Measurements from ENCODE around the gene UNKL. TPM values are rescaled to one million over a fixed set of nuclear protein-coding genes. Genes with fewer than 3 reads are reported as not detected.

The UNKL gene
- total and polyA plus RNA-seq, 3 donors from 2014 or later = 23.7 to 49.9 (median 49.2) TPM

- Histone ChIP-seq H3K4me1 (peaks cover 12% of the 10 kb centered on the region), H3K27me3 (no peaks in the 10 kb centered on the region), H3K27ac (no peak overlapping the region), H3K4me3 (no peak overlapping the region), H3K36me3 (ENCODE audit: low read depth, missing control alignments) (no peaks in the 10 kb centered on the region), H3K9me3 (no peaks in the 10 kb centered on the region)
- TF ChIP-seq CTCF (IDR thresholded peaks at IDR 0.05) (no peak), POLR2A (IDR thresholded peaks at IDR 0.05) (no peak)
- WGBS, 2 donors = 60 to 81% methylated on average over 4 to 14 of the region's 14 CpGs
- no peak for DNase-seq
- intact Hi-C loops (cut with DNase I; ENCODE audit: low total_unique reads) = no loop called here
Measured at GRCh38 chr16:1430214-1430758, 15.8 kb upstream of the UNKL start.

DNA sequence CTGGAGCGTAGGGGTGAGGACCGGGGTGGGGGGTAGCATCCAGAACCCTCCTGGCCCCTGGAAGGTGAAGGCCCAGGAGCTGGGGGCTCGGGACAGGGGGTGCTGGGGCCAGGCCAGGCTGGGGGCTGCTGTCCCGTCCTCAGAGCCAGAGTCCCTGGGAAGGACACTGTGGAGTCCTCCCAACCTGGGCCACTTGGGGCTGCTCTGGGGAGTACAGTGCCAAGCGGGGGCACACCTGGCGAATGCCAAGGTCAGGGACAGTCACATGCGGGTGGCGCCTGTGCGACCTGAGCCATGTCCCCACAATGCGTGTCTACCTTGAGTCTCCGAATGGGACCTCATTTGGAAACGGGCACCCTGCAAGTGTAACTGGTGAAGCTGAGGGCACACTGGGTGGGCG, 15.1 kb upstream of the UNKL start:
- H3K4me3 ChIP-seq = no peak overlapping the region
- intact Hi-C loops (cut with DNase I; ENCODE audit: low total_unique reads) = no loop called here
- H3K9me3 ChIP-seq = no peaks in the 10 kb centered on the region
- DNase-seq = no peak
- H3K4me1 ChIP-seq = peaks cover 12% of the 10 kb centered on the region
- TF ChIP-seq CTCF (IDR thresholded peaks at IDR 0.05) (no peak), POLR2A (IDR thresholded peaks at IDR 0.05) (no peak)
- no peaks in the 10 kb centered on the region for H3K36me3 ChIP-seq (ENCODE audit: low read depth, missing control alignments)
- no peaks in the 10 kb centered on the region for H3K27me3 ChIP-seq
- H3K27ac ChIP-seq = no peak overlapping the region
- 89 to 100% methylated on average over 1 to 13 of the region's 13 CpGs for WGBS, 2 donors

GRCh38 chr16:1429012-1429411, 14.5 kb upstream of the UNKL start:
- Histone ChIP-seq H3K36me3 (ENCODE audit: low read depth, missing control alignments) (no peaks in the 10 kb centered on the region), H3K4me3 (no peak overlapping the region), H3K27me3 (no peaks in the 10 kb centered on the region), H3K27ac (no peak overlapping the region), H3K9me3 (no peaks in the 10 kb centered on the region), H3K4me1 (peaks cover 12% of the 10 kb centered on the region)
- no peak for DNase-seq
- TF ChIP-seq CTCF (IDR thresholded peaks at IDR 0.05) = no peak
- no peak for TF ChIP-seq POLR2A (IDR thresholded peaks at IDR 0.05)
- 88% methylated on average over 9 of the region's 11 CpGs; no CpG with 5 or more reads in 1 of the 2 donors for WGBS, 2 donors
- intact Hi-C loops (cut with DNase I; ENCODE audit: low total_unique reads) = no loop called here

DNA sequence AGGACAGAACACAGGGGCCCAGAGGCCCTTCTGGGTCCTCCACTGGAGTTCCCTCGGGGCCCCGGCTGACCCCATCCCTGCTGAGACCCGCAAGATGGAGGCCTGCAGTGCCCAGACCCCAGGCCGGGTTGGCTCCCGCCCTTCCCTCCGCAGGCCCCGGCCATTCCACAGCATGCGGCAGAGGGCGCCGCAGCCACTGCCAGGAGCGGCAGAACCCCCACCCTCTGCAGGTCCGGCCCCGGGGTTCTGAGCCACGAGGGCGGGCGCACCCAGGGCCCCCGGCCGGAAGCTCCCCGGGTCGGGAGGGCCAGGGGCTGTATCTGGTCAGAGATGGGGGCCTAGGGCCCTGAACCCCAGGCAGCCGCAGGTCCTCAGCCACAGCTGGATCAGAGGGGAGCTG, 14.0 kb upstream of the UNKL start:
- no peaks in the 10 kb centered on the region for H3K27me3 ChIP-seq
- peaks cover 12% of the 10 kb centered on the region for H3K4me1 ChIP-seq
- no peaks in the 10 kb centered on the region for H3K36me3 ChIP-seq (ENCODE audit: low read depth, missing control alignments)
- 62% methylated on average over 17 of the region's 21 CpGs; no CpG with 5 or more reads in 1 of the 2 donors for WGBS, 2 donors
- H3K27ac ChIP-seq = no peak overlapping the region
- no peak for TF ChIP-seq POLR2A (IDR thresholded peaks at IDR 0.05)
- peak in 1 of 3 experiments; percentile 15 for TF ChIP-seq CTCF (IDR thresholded peaks at IDR 0.05)
- no peak overlapping the region for H3K4me3 ChIP-seq
- intact Hi-C loops (cut with DNase I; ENCODE audit: low total_unique reads) = no loop called here
- no peak for DNase-seq
- no peaks in the 10 kb centered on the region for H3K9me3 ChIP-seq
